GM21529 (cell line): ENCODE data around the gene CAST.
"Not testable (repeated sequence)": the region's sequence is repeated elsewhere in the genome, so short reads cannot be mapped to it uniquely, and the experiment has no call there.

Experiments used
- ATAC-seq: cut with Tn5 transposase; IDR thresholded peaks from one replicate; pipeline ENCODE4 v1.9.1; 2021; ENCODE audit not compliant: unreplicated experiment

Gene CAST

GRCh38 chr5:96742538-96742937, 80.4 kb downstream of the CAST start:
- ATAC-seq = no peak

- no peak for ATAC-seq
Measured at GRCh38 chr5:96743065-96743768, 81.0 kb downstream of the CAST start.

GRCh38 chr5:96743805-96744204, 81.6 kb downstream of the CAST start:
- ATAC-seq = no peak

- ATAC-seq = not testable (repeated sequence)
Measured at GRCh38 chr5:96744218-96744617, 82.0 kb downstream of the CAST start.

DNA sequence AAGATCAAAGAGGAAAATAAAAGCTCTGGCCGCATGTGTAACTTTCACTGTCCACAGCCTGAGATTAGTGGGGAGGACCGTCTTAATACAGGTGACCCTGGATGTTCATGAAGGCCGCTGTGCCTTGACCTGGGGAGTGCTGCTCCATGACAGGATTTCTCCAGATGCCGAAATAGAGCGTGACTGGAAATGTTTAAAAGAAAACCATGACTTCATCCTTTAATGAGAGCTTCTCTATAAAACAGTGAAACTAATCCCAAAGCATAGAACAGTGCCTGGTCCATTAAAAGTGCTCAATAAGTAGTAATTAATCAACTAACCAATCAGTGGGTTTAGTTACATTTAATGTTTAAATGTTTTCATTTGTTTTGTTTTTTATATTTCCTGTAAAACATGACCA, 82.8 kb downstream of the CAST start:
- ATAC-seq = no peak

DNA sequence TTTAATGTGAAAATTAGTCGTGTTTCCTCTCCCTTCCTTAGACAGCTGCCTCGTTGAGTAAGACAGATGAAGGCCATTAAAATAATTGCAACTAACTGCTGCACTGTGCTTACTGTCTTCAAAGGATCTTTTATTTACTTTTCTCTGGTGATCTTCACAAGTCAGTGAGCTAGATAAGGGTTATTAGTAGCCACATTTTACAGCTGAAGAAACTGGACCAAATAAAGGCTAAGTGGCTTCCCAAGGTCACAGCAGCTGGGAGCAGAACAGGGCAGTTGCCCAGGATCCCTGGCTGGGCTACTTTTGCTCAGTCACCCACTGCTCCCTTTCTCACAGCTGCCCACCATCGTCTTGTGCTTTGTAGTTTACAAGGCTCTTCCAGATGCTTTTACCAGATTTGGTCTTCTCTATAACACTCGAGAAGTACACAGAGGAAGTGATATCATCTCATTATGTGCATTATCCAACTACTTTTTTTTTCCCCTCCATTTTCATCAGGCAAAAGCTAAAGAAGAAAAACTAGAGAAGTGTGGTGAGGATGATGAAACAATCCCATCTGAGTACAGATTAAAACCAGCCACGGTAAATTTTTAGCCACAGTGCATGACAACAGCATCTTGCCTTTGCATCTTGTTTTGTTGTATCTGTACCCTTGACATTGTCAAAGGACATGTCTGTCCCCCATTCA, 83.8 kb downstream of the CAST start:
- ATAC-seq = no peak

- no peak for ATAC-seq
Measured at GRCh38 chr5:96747720-96748119, 85.5 kb downstream of the CAST start.

- ATAC-seq = no peak
Measured at GRCh38 chr5:96750110-96750822, 88.1 kb downstream of the CAST start.

- no peak for ATAC-seq
Measured at GRCh38 chr5:96751203-96752169, 89.3 kb downstream of the CAST start.

DNA sequence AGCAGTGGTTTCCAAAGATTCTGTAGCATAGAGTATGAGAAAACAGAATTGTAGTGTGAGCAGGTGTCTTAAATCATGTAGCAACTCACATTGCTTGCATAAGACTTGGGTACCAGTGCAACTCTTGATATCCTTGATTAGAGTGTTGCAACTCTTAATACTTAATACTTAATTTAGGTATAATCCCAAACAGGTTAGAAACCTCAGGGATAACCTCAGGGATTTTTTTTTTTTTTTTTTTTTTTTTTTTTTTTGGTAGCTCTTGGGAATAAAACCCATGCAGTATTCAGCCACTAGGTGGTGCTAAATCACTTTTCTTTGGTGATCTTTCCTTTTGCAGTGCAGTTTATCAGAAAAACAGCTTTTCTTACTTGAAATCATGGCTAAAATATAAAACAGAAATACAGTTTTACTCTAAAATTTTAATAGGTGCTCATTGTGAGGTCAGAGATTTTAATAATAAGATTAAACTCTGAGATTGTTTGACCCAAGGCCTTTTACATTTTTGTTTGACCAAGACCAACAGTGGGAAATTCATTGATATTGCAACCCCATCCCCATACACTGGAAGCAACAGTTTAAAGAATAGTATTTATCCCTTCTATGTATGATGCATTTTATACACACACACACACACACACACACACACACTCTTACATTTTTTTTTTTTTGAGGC, 90.3 kb downstream of the CAST start:
- ATAC-seq = no peak

DNA sequence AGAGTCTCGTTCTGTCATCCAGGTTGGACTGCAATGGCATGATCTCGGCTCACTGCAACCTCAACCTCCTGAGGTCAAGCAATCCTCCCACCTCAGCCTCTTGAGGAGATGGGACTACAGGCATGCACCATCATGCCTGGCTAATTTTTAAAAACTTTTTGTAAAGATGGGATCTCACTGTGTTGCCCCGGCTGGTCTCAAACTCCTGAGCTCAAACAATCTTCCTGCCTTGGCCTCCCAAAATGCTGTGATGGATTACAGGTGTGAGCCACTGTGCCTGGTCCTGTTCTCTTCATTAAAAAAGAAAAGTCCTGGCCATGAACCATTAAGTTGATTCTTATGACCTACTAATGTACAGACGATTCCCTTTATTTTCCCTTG, 90.8 kb downstream of the CAST start:
- no peak for ATAC-seq

DNA sequence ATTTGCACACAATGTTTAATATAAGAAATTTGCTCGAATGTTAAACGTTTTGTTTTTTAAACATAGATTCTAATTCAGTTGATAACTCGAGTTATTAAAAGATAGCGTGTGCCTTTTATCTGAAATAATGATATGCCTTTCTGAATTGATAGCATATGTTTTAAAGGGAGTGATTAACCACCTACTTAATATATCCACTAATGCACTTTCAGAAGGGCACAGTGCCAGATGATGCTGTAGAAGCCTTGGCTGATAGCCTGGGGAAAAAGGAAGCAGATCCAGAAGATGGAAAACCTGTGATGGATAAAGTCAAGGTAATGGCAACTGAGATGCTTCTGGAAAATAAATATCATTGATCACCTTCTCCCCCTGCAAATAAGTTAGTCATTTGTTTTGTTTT, 91.7 kb downstream of the CAST start:
- no peak for ATAC-seq

GRCh38 chr5:96755851-96756250, 93.7 kb downstream of the CAST start:
- no peak for ATAC-seq

DNA sequence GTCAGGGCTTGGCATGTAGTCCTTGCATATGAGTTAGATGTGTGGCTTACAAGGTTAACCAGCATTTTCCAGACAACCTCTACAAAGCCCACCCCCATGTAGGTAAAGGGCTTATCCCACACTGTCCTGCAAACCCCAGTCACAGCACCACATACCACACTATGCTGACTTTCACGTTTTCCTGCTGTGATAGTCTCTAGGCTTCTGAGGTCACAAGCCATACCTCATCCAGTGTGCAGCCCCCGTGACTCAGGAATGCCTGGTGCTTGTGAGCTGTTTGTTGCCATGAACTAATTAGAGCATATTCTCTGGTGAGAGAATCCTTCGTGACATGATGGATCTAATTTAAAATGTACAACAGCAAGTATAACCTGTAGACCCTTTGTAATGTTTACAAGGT, 94.8 kb downstream of the CAST start:
- ATAC-seq = no peak

DNA sequence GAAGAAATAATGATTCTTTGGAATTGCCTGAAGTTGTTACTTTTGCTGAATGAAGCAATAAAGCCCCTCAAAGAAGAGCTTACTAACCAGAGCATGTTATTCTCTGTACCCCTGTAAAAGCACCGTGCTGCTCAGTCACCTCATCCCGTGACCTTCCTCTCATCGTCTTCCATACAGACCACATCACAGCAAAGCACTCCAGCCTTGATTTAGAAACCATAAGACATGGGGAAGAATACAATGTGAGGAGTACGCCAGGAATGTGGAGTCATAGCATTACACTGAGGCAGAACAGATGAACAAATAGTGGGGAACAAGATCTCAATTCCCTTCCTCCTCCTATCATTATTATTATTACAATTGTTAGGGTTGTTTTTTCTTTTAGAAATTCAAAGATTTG, 96.4 kb downstream of the CAST start:
- ATAC-seq = no peak

DNA sequence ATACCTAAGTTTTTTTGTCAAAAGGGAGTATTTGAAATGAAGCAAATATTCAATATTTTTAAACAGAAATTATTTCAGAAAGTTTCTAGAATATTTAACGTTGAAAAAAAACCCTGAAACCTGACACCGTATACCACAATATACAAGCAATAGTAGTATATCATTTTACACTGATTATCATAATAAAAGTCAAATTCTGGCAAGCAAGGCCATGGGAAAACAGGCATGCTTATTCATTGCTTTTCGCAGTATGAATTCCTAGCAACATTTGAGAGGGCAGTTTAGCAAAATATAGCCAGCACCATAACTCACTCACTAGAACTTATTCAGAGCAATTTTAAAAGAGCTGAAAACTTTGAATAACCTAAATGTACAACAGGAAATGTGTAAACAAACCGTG, 99.4 kb downstream of the CAST start:
- no peak for ATAC-seq

DNA sequence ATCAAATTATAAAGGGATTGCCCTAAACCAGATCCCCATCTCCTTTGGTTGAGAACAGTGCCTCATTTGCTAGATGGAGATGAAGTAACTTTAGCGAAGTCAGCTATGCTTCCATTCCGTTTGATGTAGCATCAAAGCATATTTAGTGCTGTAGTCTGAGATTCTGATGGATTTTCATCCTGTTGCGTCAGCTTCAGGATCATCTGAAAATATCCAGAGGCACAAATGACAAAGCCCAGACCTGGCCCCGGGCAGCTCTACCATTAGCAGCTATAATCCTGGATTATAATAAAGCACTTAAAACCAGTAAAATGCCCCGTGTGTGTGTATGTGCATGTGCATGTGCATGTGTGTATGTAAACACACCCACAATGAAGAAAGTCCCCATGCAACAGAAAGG, 100.8 kb downstream of the CAST start:
- no peak for ATAC-seq

GRCh38 chr5:96765043-96765442, 102.9 kb downstream of the CAST start:
- ATAC-seq = no peak

- ATAC-seq = no peak
Measured at GRCh38 chr5:96768708-96769251, 106.6 kb downstream of the CAST start.

- ATAC-seq = no peak
Measured at GRCh38 chr5:96771395-96771794, 109.2 kb downstream of the CAST start.
